Spleen (tissue), 11 donors: ENCODE results near the gene ARHGEF10L. TPM values are rescaled to one million over a fixed set of nuclear protein-coding genes. Genes with fewer than 3 reads are reported as not detected.

Experiments used
- DNase-seq: peaks from one replicate; pipeline ENCODE4 v3.0.0-alpha.2; 2020
- H3K27ac ChIP-seq, 8 donors: fragments of 200-600 bp; sonication (generic) in 7 of 8; 1 replicate in 4 of 8; 2 replicates in 4 of 8; pipeline versions ENCODE4 v1.5.0 to v1.8.0; 2016 to 2021; ENCODE audit warnings: inconsistent platforms in 4 of 8, mild to moderate bottlenecking in 4 of 8, moderate library complexity in 1 of 8
- H3K27me3 ChIP-seq, 7 donors: fragments of 200-600 bp; sonication (generic) in 6 of 7; replicated peaks in 1 of 7; 1 replicate in 4 of 7; 2 replicates in 3 of 7; pipeline versions ENCODE4 v1.5.0 to v1.8.0; 2016 to 2021; ENCODE audit warnings: inconsistent platforms in 3 of 7, mild to moderate bottlenecking in 1 of 7
- H3K36me3 ChIP-seq, 6 donors: fragments of 200-600 bp; sonication (generic) in 5 of 6; 1 replicate in 4 of 6; 2 replicates in 2 of 6; pipeline versions ENCODE4 v1.5.0 to v1.8.0; 2016 to 2021; ENCODE audit warnings: inconsistent platforms in 2 of 6
- H3K4me1 ChIP-seq, 6 donors: fragments of 200-600 bp; sonication (generic) in 5 of 6; 1 replicate in 3 of 6; 2 replicates in 3 of 6; pipeline versions ENCODE4 v1.5.0 to v1.8.0; 2016 to 2021; ENCODE audit warnings: inconsistent platforms in 3 of 6
- H3K4me3 ChIP-seq, 8 donors: fragments of 200-600 bp; sonication (generic) in 7 of 8; 1 replicate in 4 of 8; 2 replicates in 4 of 8; pipeline versions ENCODE4 v1.5.0 to v1.8.0; 2016 to 2021; ENCODE audit warnings: inconsistent platforms in 4 of 8, mild to moderate bottlenecking in 4 of 8, moderate library complexity in 2 of 8
- H3K9me3 ChIP-seq, 8 donors: fragments of 200-600 bp; sonication (generic) in 7 of 8; 1 replicate in 4 of 8; 2 replicates in 4 of 8; pipeline versions ENCODE4 v1.5.0 to v1.8.0; 2016 to 2021; ENCODE audit warnings: inconsistent platforms in 4 of 8
- CTCF ChIP-seq, 11 experiments: fragments of 200-600 bp in 7 of 11; fragments of 450-650 bp in 4 of 11; sonication (generic) in 4 of 11; IDR thresholded peaks in 8 of 11; conservative IDR thresholded peaks in 3 of 11; 1 replicate in 7 of 11; 2 replicates in 4 of 11; pipeline versions ENCODE4 v1.4.0 to v1.8.0; 2016 to 2021; ENCODE audit warnings: antibody characterized with exemption in 11 of 11, inconsistent platforms in 4 of 11, mild to moderate bottlenecking in 1 of 11
- POLR2A ChIP-seq, 3 donors: fragments of 450-650 bp; IDR thresholded peaks; one replicate each; pipeline ENCODE4 v1.5.1; 2017; ENCODE audit warnings: antibody characterized with exemption in 3 of 3, mild to moderate bottlenecking in 1 of 3
- POLR2AphosphoS5 ChIP-seq, 3 donors: sonication (generic); formaldehyde crosslinking; IDR thresholded peaks; one replicate each; pipeline ENCODE4 v1.5.1; 2017; ENCODE audit warnings: antibody characterized with exemption in 3 of 3
- WGBS, 5 donors: extraction: QIAGEN DNeasy Blood & Tissue Kit in 3 of 5; methylation state at CpG; one replicate each; pipeline versions ENCODE4 v1.1.5 to v1.1.7; 2013 to 2018; 5-methylcytosine and 5-hydroxymethylcytosine counted together
- intact Hi-C: fragments of 100-400 bp; cut with DNase I; formaldehyde crosslinking; loops from one replicate; pipeline ENCODE4 v1.15.0; 2023; ENCODE audit warnings: low total_unique reads
- polyA plus RNA-seq, 3 donors: library from polyadenylated mRNA; stranded (reverse); fragments of 200-250 nt; gene quantifications; one replicate each; pipeline ENCODE4 v1.2.1, GENCODE V29; 2013
- total RNA-seq, 7 donors: library from RNA; depleted of rRNA in 3 of 7; stranded (reverse); fragments of >200 nt in 3 of 7; fragmentation: NEBNext Ultra II Directional in 4 of 7; extraction: Animal tissue kit (Norgen Biotek cat#: 25700) in 4 of 7; gene quantifications; one replicate each; pipeline versions ENCODE4 v1.1.0 to v1.2.1, GENCODE V29; 2016 to 2021
- donor health status: healthy with polysubstance abuse.
- donor health status: DM: no; HTN: no; CAD: no; lungs with moderate emphysema.
- donor health status: DM: no; HTN: no; CAD: no.
- donor health status: Bipolar disorder and iron deficiency.
- donor health status: healthy.
- donor health status: DM: no; HTN: no; CAD: no.
- donor health status: DM: yes; HTN: yes; CAD: no.

ARHGEF10L gene
- total and polyA plus RNA-seq, 10 donors = 10.0 to 40.9 (median 21.4) TPM

GRCh38 chr1:17729248-17729647 is 189.8 kb downstream of the ARHGEF10L start:
- H3K4me1 ChIP-seq = no peaks in the 10 kb centered on the region
- H3K4me3 ChIP-seq = no peak overlapping the region
- peaks cover 0 to 11% (median 3%) of the 10 kb centered on the region in 8 donors for H3K9me3 ChIP-seq
- WGBS, 5 donors = 81 to 95% (median 88%) methylated on average over 7 to 12 of the region's 12 CpGs
- H3K27ac ChIP-seq = no peak overlapping the region
- DNase-seq = no peak
- no peaks in the 10 kb centered on the region for H3K36me3 ChIP-seq
- intact Hi-C loops = no loop called here
- peaks cover 0 to 31% (median 0%) of the 10 kb centered on the region in 7 donors for H3K27me3 ChIP-seq
- TF ChIP-seq CTCF (IDR thresholded peaks at IDR 0.05 in 8 of 11, conservative IDR thresholded peaks at IDR 0.05 in 3 of 11) = no peak
- no peak for TF ChIP-seq POLR2A (IDR thresholded peaks at IDR 0.05)
- TF ChIP-seq POLR2AphosphoS5 (IDR thresholded peaks at IDR 0.05) = no peak

- DNase-seq = no peak
- TF ChIP-seq CTCF (IDR thresholded peaks at IDR 0.05 in 8 of 11, conservative IDR thresholded peaks at IDR 0.05 in 3 of 11) (no peak), POLR2AphosphoS5 (IDR thresholded peaks at IDR 0.05) (no peak), POLR2A (IDR thresholded peaks at IDR 0.05) (no peak)
- Histone ChIP-seq H3K4me1 (no peaks in the 10 kb centered on the region), H3K27me3 (peaks cover 0 to 31% (median 0%) of the 10 kb centered on the region in 7 donors), H3K4me3 (no peak overlapping the region), H3K36me3 (no peaks in the 10 kb centered on the region), H3K27ac (no peak overlapping the region), H3K9me3 (peaks cover 0 to 11% (median 3%) of the 10 kb centered on the region in 8 donors)
- WGBS, 5 donors = 70 to 81% (median 73%) methylated on average over 8 to 10 of the region's 10 CpGs
- intact Hi-C loops = no loop called here
These were observed 190.4 kb downstream of the ARHGEF10L start for GRCh38 chr1:17729909-17730308.

- Histone ChIP-seq H3K9me3 (peaks cover 0 to 11% (median 3%) of the 10 kb centered on the region in 8 donors), H3K4me3 (no peak overlapping the region), H3K27ac (no peak overlapping the region), H3K27me3 (peaks cover 0 to 34% (median 8%) of the 10 kb centered on the region in 7 donors), H3K36me3 (no peaks in the 10 kb centered on the region), H3K4me1 (no peaks in the 10 kb centered on the region)
- intact Hi-C loops = no loop called here
- TF ChIP-seq POLR2A (IDR thresholded peaks at IDR 0.05) (no peak), CTCF (IDR thresholded peaks at IDR 0.05 in 8 of 11, conservative IDR thresholded peaks at IDR 0.05 in 3 of 11) (no peak), POLR2AphosphoS5 (IDR thresholded peaks at IDR 0.05) (no peak)
- WGBS, 5 donors = 68 to 86% (median 83%) methylated on average over 4 to 5 of the region's 5 CpGs
- no peak for DNase-seq
These were observed 192.0 kb downstream of the ARHGEF10L start for GRCh38 chr1:17731460-17731859.

GRCh38 chr1:17732475-17732874 is 193.0 kb downstream of the ARHGEF10L start:
- Histone ChIP-seq H3K36me3 (no peaks in the 10 kb centered on the region), H3K27me3 (peaks cover 0 to 35% (median 12%) of the 10 kb centered on the region in 7 donors), H3K27ac (no peak overlapping the region), H3K9me3 (peaks cover 0 to 11% (median 3%) of the 10 kb centered on the region in 8 donors), H3K4me3 (no peak overlapping the region), H3K4me1 (no peaks in the 10 kb centered on the region)
- TF ChIP-seq CTCF (IDR thresholded peaks at IDR 0.05 in 8 of 11, conservative IDR thresholded peaks at IDR 0.05 in 3 of 11) = no peak
- TF ChIP-seq POLR2AphosphoS5 (IDR thresholded peaks at IDR 0.05) = no peak
- TF ChIP-seq POLR2A (IDR thresholded peaks at IDR 0.05) = no peak
- no peak for DNase-seq
- 89 to 93% (median 91%) methylated on average over 2 of the region's 2 CpGs for WGBS, 5 donors
- intact Hi-C loops = no loop called here
